WERI-Rb-1 (cell line): ENCODE data around the gene SLC26A8.
"Not testable (repeated sequence)": the region's sequence is repeated elsewhere in the genome, so short reads cannot be mapped to it uniquely, and the experiment has no call there.

Experiments used
- DNase-seq: peaks from one replicate; pipeline ENCODE4 v3.0.0-alpha.2; 2020
- H3K27ac ChIP-seq: fragments of 250-450 bp; sonication (Bioruptor Pico); 2 replicates; pipeline ENCODE4 v1.5.1; 2020; ENCODE audit warnings: mild to moderate bottlenecking, moderate library complexity
- H3K27me3 ChIP-seq: fragments of 250-450 bp; sonication (Bioruptor Pico); 2 replicates; pipeline ENCODE4 v1.5.1; 2021; ENCODE audit warnings: mild to moderate bottlenecking, low read depth, moderate library complexity; ENCODE audit not compliant: insufficient read depth, severe bottlenecking
- H3K36me3 ChIP-seq: fragments of 250-450 bp; sonication (Bioruptor Pico); 2 replicates; pipeline ENCODE4 v1.5.1; 2020; ENCODE audit warnings: mild to moderate bottlenecking, moderate library complexity
- H3K4me3 ChIP-seq: 2 replicates; pipeline ENCODE4 v1.5.1; 2011; ENCODE audit warnings: low read depth, mild to moderate bottlenecking, control low read depth, low read length
- H3K9me3 ChIP-seq: fragments of 250-450 bp; sonication (Bioruptor Pico); 2 replicates; pipeline ENCODE4 v1.5.1; 2021; ENCODE audit warnings: mild to moderate bottlenecking, moderate library complexity; ENCODE audit not compliant: severe bottlenecking
- TF ChIP-seq, protein P1 (sequence below): IDR thresholded peaks from 2 replicates; pipeline ENCODE4 v1.5.1; 2011; ENCODE audit warnings: low read depth, mild to moderate bottlenecking, control low read depth, inconsistent platforms, low read length

The SLC26A8 gene

DNA sequence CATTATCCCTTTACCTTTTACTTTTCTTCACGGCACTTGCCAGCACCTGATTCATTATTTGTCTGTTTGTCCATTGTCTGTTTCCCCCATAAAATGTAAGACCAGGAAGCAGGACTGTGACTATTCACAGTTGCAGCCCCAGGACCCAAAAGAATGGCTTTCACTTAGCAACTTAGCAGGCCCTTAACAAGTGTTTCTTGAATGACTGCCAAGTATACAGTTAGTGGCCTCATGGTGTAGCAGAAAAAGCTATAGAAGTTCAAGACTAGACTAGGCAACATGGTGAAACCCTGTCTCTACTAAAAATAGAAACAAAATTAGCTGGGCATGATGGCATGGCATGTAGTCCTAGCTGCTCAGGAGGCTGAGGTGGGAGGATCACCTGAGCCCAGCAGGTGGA lies 4.3 kb downstream of the SLC26A8 start:
- no peak overlapping the region for H3K27ac ChIP-seq
- TF ChIP-seq, protein P1, sequence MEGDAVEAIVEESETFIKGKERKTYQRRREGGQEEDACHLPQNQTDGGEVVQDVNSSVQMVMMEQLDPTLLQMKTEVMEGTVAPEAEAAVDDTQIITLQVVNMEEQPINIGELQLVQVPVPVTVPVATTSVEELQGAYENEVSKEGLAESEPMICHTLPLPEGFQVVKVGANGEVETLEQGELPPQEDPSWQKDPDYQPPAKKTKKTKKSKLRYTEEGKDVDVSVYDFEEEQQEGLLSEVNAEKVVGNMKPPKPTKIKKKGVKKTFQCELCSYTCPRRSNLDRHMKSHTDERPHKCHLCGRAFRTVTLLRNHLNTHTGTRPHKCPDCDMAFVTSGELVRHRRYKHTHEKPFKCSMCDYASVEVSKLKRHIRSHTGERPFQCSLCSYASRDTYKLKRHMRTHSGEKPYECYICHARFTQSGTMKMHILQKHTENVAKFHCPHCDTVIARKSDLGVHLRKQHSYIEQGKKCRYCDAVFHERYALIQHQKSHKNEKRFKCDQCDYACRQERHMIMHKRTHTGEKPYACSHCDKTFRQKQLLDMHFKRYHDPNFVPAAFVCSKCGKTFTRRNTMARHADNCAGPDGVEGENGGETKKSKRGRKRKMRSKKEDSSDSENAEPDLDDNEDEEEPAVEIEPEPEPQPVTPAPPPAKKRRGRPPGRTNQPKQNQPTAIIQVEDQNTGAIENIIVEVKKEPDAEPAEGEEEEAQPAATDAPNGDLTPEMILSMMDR = no peak
- H3K9me3 ChIP-seq = no peaks in the 10 kb centered on the region
- H3K36me3 ChIP-seq = no peaks in the 10 kb centered on the region
- H3K4me3 ChIP-seq = no peak overlapping the region
- no peak for DNase-seq
- H3K27me3 ChIP-seq = no peaks in the 10 kb centered on the region

DNA sequence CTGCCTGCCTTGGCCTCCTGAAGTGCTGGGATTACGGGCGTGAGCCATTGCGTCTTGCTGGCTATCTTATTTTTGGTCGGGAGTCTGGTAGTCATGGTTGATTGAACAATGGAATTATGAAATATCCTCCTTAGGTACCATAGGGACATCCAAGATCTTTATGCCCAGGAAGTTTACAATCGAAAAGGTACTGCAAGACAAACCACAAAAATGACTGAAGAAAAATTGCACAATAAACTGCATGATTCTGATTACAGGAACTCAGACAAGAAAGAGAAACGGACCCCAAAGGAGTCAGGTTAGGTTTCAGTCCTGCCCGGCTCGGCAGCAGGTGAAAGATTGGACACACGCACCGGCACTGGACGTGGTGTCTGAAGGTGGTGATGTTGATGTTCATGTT lies 5.3 kb downstream of the SLC26A8 start:
- Histone ChIP-seq H3K9me3 (no peaks in the 10 kb centered on the region), H3K4me3 (no peak overlapping the region), H3K27ac (no peak overlapping the region), H3K36me3 (no peaks in the 10 kb centered on the region), H3K27me3 (no peaks in the 10 kb centered on the region)
- DNase-seq = no peak
- TF ChIP-seq, protein P1 = no peak

- H3K9me3 ChIP-seq = no peaks in the 10 kb centered on the region
- no peak overlapping the region for H3K27ac ChIP-seq
- no peak for DNase-seq
- TF ChIP-seq, protein P1 = no peak
- no peaks in the 10 kb centered on the region for H3K27me3 ChIP-seq
- no peaks in the 10 kb centered on the region for H3K36me3 ChIP-seq
- H3K4me3 ChIP-seq = no peak overlapping the region
Observed at GRCh38 chr6:36018339-36018738, 6.1 kb downstream of the SLC26A8 start.

GRCh38 chr6:36015666-36016065 lies 8.8 kb downstream of the SLC26A8 start:
- TF ChIP-seq, protein P1 = no peak
- no peaks in the 10 kb centered on the region for H3K36me3 ChIP-seq
- no peaks in the 10 kb centered on the region for H3K9me3 ChIP-seq
- H3K27ac ChIP-seq = no peak overlapping the region
- no peaks in the 10 kb centered on the region for H3K27me3 ChIP-seq
- H3K4me3 ChIP-seq = no peak overlapping the region
- no peak for DNase-seq

DNA sequence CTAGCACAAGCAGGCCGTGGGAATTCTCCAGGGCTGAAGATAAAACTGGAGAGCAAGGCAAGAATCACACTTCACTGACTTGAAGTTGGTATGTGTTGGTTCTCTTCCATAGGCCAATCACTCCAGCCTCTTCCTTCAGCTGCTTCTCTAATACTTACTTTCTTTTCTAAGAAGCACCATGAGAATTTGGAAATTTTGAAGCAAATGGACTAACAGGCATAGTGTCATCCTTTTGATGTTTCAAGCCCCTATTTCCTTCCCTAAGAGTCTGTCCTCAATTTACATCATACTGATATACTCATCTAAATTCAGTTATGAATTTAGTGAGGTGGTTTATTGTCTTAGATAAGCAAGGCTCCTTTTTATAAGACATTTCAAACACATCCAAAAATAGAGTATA lies 24.0 kb downstream of the SLC26A8 start:
- no peak overlapping the region for H3K27ac ChIP-seq
- H3K27me3 ChIP-seq = no peaks in the 10 kb centered on the region
- H3K4me3 ChIP-seq = no peak overlapping the region
- DNase-seq = no peak
- TF ChIP-seq, protein P1 = no peak
- H3K9me3 ChIP-seq = peaks cover under 1% of the 10 kb centered on the region
- no peaks in the 10 kb centered on the region for H3K36me3 ChIP-seq

DNA sequence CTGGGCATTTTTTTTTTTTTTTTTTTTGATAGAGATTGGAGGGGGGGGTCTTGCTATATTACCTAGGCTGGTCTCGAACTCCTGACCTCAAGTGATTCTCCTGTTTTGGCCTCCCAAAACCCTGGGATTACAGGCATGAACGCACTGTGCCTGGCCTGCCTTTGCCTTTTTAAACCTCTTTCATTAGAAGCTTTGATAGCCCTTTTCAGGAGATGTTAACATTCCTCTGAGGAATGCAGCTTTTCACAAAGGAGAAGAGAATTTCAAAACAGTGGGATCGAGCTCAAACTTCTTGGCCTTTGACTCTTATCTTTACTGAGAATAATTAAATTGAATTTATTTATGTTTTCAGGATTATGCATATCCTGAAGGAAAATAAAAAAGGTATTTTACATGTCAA lies 31.3 kb downstream of the SLC26A8 start:
- Histone ChIP-seq H3K4me3 (no peak overlapping the region), H3K9me3 (peaks cover 6% of the 10 kb centered on the region), H3K36me3 (no peaks in the 10 kb centered on the region), H3K27ac (no peak overlapping the region), H3K27me3 (no peaks in the 10 kb centered on the region)
- DNase-seq = no peak
- TF ChIP-seq, protein P1 = no peak

- not testable (repeated sequence) for H3K27me3 ChIP-seq, H3K27ac ChIP-seq, H3K9me3 ChIP-seq, H3K36me3 ChIP-seq, H3K4me3 ChIP-seq, DNase-seq
Observed at GRCh38 chr6:35988047-35988446, 36.4 kb downstream of the SLC26A8 start.
